Measurements from ENCODE around the gene INCENP. TPM values are rescaled to one million over a fixed set of nuclear protein-coding genes. Genes with fewer than 3 reads are reported as not detected.

The INCENP gene
- total and polyA plus RNA-seq, 10 of the 15 experiments (the other 5 are each of a cell fraction or from before 2014, with no cell fraction given): 1.4 to 96.8 (median 29.0) TPM

GRCh38 chr11:62153087-62153395 lies 29.2 kb downstream of the INCENP start:
- Histone ChIP-seq H3K27ac (ENCODE audit: control insufficient read depth, insufficient read depth) (no peak overlapping the region), H3K79me2 (ENCODE audit: control insufficient read depth, insufficient read depth, low read length) (no peaks in the 10 kb centered on the region), H3K4me1 (ENCODE audit: control insufficient read depth, insufficient read depth, low read length) (no peaks in the 10 kb centered on the region), H3K9ac (ENCODE audit: control insufficient read depth, insufficient read depth, low read length) (no peak overlapping the region), H4K20me1 (ENCODE audit: control insufficient read depth, insufficient read depth) (no peaks in the 10 kb centered on the region; the same call in 1 of the 2 replicates), H3K9me3 (replicated peaks; ENCODE audit: control insufficient read depth, insufficient read depth, low read length) (no peaks in the 10 kb centered on the region), H3K4me3 (no peak overlapping the region), H3K4me2 (ENCODE audit: control insufficient read depth, insufficient read depth) (no peak overlapping the region), H3K27me3 (replicated peaks in 1 of 2; ENCODE audit: control insufficient read depth in 2 of 2, insufficient read depth in 2 of 2, low read length in 1 of 2) (no peaks in the 10 kb centered on the region), H2AFZ (ENCODE audit: control insufficient read depth, low read depth, low read length) (no peak overlapping the region), H3K36me3 (ENCODE audit: control insufficient read depth in 2 of 2, insufficient read depth in 2 of 2, low read length in 1 of 2) (peaks cover 27 to 30% of the 10 kb centered on the region in 2 experiments)
- RAD21 ChIA-PET (ENCODE audit: unreplicated experiment): no interaction called here
- TF ChIP-seq RAD51 (IDR thresholded peaks at IDR 0.05) (no peak), BACH1 (IDR thresholded peaks at IDR 0.05; ENCODE audit: borderline replicate concordance) (no peak), FOXK2 (IDR thresholded peaks at IDR 0.05) (no peak), MXI1 (IDR thresholded peaks at IDR 0.05; ENCODE audit: low read depth, low read length) (no peak), POLR2AphosphoS5 (IDR thresholded peaks at IDR 0.05; ENCODE audit: low read length) (no peak), REST (IDR thresholded peaks at IDR 0.05; ENCODE audit: low read depth, low read length) (no peak), NR2C1 (IDR thresholded peaks at IDR 0.05) (no peak), IKZF2 (IDR thresholded peaks at IDR 0.05) (no peak), ATF2 (IDR thresholded peaks at IDR 0.05; ENCODE audit: low read length) (no peak), CHD4 (IDR thresholded peaks at IDR 0.05) (no peak), HDAC6 (IDR thresholded peaks at IDR 0.05; ENCODE audit: unreplicated experiment) (no peak), KDM1A (IDR thresholded peaks at IDR 0.05; ENCODE audit: borderline replicate concordance) (no peak), EZH2 (IDR thresholded peaks at IDR 0.05; ENCODE audit: borderline replicate concordance, control insufficient read depth, low read depth, low read length) (no peak)
- WGBS (ENCODE audit: insufficient coverage, insufficient replicate concordance, low lambda C conversion rate, missing lambda C conversion rate): 96% methylated on average over 2 of the region's 2 CpGs
- SMC1A ChIA-PET (ENCODE audit: uncharacterized antibody, unreplicated experiment): no interaction called here
- POLR2A ChIA-PET: interaction anchor here (0.6 kb wide), 1 partner anchor 12 kb away, joined by 3 read pairs; no protein-coding TSS in a partner anchor
- in situ Hi-C loops (cut with MboI): no loop called here
- FAIRE-seq (no peak), DNase-seq (ENCODE audit: low read depth, low spot score) (no peak), ATAC-seq (no peak)
- intact Hi-C loops (cut with micrococcal nuclease; ENCODE audit: unreplicated experiment): no loop called here
- CTCF ChIA-PET: no interaction called here
- BruUV-seq (replicated peaks): no TSS peak
